A673 (cell line): ENCODE data around the gene PAEP. TPM values are rescaled to one million over a fixed set of nuclear protein-coding genes. Genes with fewer than 3 reads are reported as not detected.

Source experiments
- BruUV-seq: library from RNA; stranded (reverse); fragments of 400-500 nt; replicated peaks from 2 replicates; lab custom pipeline; 2021; lab: Mats Ljungman, UMichigan
- CTCF ChIA-PET: fragments of 300-600 bp; sonication (Branson Sonifier 250); formaldehyde crosslinking; loops from one replicate; lab custom pipeline; 2022; ENCODE audit warnings: antibody characterized with exemption; lab: Charles Lee
- POLR2A ChIA-PET: fragments of 300-600 bp; sonication (Branson Sonifier 250); formaldehyde crosslinking; loops from one replicate; lab custom pipeline; 2022; ENCODE audit warnings: antibody characterized with exemption; ENCODE audit not compliant: low non-redundant PET; lab: Charles Lee
- DNase-seq: peaks from one replicate; pipeline ENCODE4 v3.0.0-alpha.2; 2015; ENCODE audit warnings: low spot score
- H3K27ac ChIP-seq: fragments of 200-600 bp; sonication (generic); 2 replicates; pipeline ENCODE4 v1.5.1; 2016; ENCODE audit warnings: mixed run types, low read depth, mild to moderate bottlenecking, mixed read lengths, antibody characterized with exemption, low read length; ENCODE audit not compliant: poor library complexity, severe bottlenecking
- H3K27me3 ChIP-seq: fragments of 200-600 bp; sonication (generic); replicated peaks from 2 replicates; pipeline ENCODE4 v1.6.1; 2017; ENCODE audit warnings: mixed run types, low read depth, mild to moderate bottlenecking, mixed read lengths, antibody characterized with exemption, low read length; ENCODE audit not compliant: insufficient read depth, poor library complexity
- H3K36me3 ChIP-seq: fragments of 200-600 bp; sonication (generic); 2 replicates; pipeline ENCODE4 v1.6.1; 2016; ENCODE audit warnings: mixed run types, mild to moderate bottlenecking, mixed read lengths, antibody characterized with exemption, low read length; ENCODE audit not compliant: insufficient read depth, poor library complexity, severe bottlenecking
- H3K4me1 ChIP-seq: fragments of 200-600 bp; sonication (generic); 2 replicates; pipeline ENCODE4 v1.6.1; 2017; ENCODE audit warnings: mixed run types, mild to moderate bottlenecking, mixed read lengths, antibody characterized with exemption, low read length; ENCODE audit not compliant: insufficient read depth, poor library complexity, severe bottlenecking
- H3K4me3 ChIP-seq: fragments of 200-600 bp; sonication (generic); 2 replicates; pipeline ENCODE4 v1.5.1; 2016; ENCODE audit warnings: low read depth, mixed run types, mild to moderate bottlenecking, mixed read lengths, low read length; ENCODE audit not compliant: poor library complexity, severe bottlenecking
- H3K9me3 ChIP-seq: fragments of 200-600 bp; sonication (generic); 2 replicates; pipeline ENCODE4 v1.6.1; 2016; ENCODE audit warnings: mixed run types, low read depth, mild to moderate bottlenecking, mixed read lengths, antibody characterized with exemption, low read length; ENCODE audit not compliant: poor library complexity, severe bottlenecking
- EZH2 ChIP-seq: fragments of 200-600 bp; sonication (generic); IDR thresholded peaks from 2 replicates; pipeline ENCODE4 v1.6.1; 2017; ENCODE audit warnings: borderline replicate concordance, low read depth, mild to moderate bottlenecking, mixed read lengths, antibody characterized with exemption, low read length; ENCODE audit not compliant: poor library complexity, severe bottlenecking
- intact Hi-C: fragments of 100-400 bp; cut with micrococcal nuclease; formaldehyde crosslinking; loops from one replicate; pipeline ENCODE4 v1.10.0; 2022; ENCODE audit not compliant: unreplicated experiment
- total RNA-seq: library from RNA; stranded (reverse); gene quantifications from 2 replicates; pipeline ENCODE4 v1.2.3, GENCODE V29; 2021
- TF ChIP-seq, protein P1 (sequence below): fragments of 300-800, 200-600 bp; sonication (generic); conservative IDR thresholded peaks from 2 replicates; pipeline ENCODE4 v1.5.1; 2017; ENCODE audit warnings: low read depth, mild to moderate bottlenecking, antibody characterized with exemption, low read length, moderate library complexity, mixed read lengths

PAEP gene
- total RNA-seq, 1 experiment from 2014 or later, result not detected

DNA sequence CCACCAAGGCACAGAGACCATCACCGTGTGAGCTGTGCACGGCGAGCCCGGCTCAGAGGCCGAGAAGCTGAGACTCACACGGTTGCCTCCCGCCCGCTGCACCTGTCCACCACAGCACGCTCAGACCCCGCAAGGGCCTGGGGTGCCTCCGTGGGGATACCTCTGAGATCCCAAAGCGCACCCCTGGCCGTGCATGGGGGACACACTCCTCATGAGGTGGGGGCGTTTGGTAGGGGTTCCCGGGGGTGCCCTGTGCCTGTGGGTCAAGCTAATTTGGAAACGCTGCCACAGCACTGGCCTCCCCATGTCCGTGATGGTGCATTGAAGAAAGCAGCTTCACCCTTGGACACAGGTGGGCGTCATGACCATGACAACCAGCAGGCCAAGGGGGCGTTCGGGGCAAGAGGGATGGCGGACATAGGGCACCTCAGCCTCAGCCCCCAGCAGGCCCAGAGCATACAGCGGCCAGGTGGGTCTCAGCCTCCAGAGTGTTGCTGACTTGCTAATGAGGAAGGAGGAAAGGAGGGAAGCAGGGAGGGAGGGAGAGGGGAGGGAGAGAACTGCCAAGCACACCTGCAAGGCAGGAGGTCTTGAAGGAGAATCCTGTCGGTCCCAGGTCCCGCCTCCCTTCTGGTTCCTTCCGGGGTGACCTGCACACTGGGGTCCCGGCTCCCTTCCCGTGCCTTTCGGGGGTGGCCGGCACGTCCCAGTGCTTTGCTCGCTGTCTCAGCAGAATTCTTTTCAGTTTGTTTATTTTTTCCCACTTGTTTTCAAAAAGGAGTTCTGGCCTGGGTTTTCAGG is 43.1 kb downstream of the PAEP start:
- POLR2A ChIA-PET, result no interaction called here
- no peaks in the 10 kb centered on the region for H3K36me3 ChIP-seq
- no peak overlapping the region for H3K4me3 ChIP-seq
- intact Hi-C loops, result loop anchor here (5.0 kb wide), 1 partner anchor 678 kb away; no protein-coding TSS in a partner anchor
- TF ChIP-seq EZH2, result no peak
- TF ChIP-seq, protein P1, sequence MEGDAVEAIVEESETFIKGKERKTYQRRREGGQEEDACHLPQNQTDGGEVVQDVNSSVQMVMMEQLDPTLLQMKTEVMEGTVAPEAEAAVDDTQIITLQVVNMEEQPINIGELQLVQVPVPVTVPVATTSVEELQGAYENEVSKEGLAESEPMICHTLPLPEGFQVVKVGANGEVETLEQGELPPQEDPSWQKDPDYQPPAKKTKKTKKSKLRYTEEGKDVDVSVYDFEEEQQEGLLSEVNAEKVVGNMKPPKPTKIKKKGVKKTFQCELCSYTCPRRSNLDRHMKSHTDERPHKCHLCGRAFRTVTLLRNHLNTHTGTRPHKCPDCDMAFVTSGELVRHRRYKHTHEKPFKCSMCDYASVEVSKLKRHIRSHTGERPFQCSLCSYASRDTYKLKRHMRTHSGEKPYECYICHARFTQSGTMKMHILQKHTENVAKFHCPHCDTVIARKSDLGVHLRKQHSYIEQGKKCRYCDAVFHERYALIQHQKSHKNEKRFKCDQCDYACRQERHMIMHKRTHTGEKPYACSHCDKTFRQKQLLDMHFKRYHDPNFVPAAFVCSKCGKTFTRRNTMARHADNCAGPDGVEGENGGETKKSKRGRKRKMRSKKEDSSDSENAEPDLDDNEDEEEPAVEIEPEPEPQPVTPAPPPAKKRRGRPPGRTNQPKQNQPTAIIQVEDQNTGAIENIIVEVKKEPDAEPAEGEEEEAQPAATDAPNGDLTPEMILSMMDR, result no peak
- H3K9me3 ChIP-seq, result no peaks in the 10 kb centered on the region
- BruUV-seq, result no TSS peak
- no peak overlapping the region for H3K27ac ChIP-seq
- DNase-seq, result no peak
- H3K27me3 ChIP-seq, result no peaks in the 10 kb centered on the region
- no peaks in the 10 kb centered on the region for H3K4me1 ChIP-seq
- CTCF ChIA-PET, result no interaction called here

DNA sequence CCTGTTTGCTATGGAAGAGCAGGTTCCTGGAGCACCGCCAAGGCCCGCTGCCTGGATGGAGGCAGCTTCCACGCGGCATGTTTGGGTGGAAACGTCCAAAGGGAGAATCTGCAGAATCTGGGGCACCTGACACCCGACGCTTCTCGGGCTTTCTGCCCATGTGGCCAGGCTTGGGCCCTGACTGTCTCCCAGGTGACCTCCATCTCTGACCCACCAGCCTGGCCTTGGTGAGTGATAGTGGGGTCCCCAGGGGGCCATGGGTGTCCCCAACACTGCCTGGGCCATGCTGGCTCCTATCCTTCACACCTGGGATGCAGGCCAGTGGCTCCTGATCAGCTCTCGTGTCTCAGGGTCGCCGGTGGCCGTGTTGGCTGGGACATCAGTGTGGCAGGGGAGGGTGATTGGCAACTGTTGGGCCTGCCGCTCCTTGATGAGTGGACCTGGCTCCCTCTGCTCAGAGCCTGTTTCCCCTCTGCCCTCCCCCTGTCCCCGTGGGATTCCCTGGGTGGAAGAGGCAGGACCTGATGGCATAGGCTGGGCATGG is 43.8 kb downstream of the PAEP start:
- Histone ChIP-seq H3K36me3 (no peaks in the 10 kb centered on the region), H3K27me3 (no peaks in the 10 kb centered on the region), H3K4me1 (no peaks in the 10 kb centered on the region), H3K9me3 (no peaks in the 10 kb centered on the region), H3K27ac (no peak overlapping the region), H3K4me3 (no peak overlapping the region)
- DNase-seq, result no peak
- no peak for TF ChIP-seq EZH2
- TF ChIP-seq, protein P1, result no peak
- CTCF ChIA-PET, result no interaction called here
- intact Hi-C loops, result no loop called here
- no TSS peak for BruUV-seq
- POLR2A ChIA-PET, result no interaction called here

DNA sequence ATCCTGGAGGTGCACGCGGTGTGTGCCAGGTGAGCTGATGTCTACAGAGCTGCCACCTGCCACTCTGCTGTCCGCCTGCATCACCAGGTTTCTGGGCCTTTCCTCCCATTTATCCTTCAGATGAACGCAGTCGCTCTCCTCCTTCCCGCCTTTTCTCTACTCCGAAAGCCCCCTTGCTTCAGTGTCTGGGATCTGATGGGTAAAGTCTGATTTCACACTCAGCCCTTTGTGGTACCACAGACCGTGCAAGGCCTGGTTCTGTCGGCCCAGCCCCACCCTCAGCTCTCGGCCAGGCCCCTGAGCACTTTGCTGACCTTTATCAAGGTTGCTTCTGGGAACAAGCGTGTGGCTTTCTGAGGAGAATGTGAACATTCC is 45.3 kb downstream of the PAEP start:
- ChIA-PET CTCF (no interaction called here), POLR2A (no interaction called here)
- H3K36me3 ChIP-seq, result no peaks in the 10 kb centered on the region
- no peak overlapping the region for H3K4me3 ChIP-seq
- no peaks in the 10 kb centered on the region for H3K4me1 ChIP-seq
- DNase-seq, result no peak
- intact Hi-C loops, result no loop called here
- H3K27ac ChIP-seq, result no peak overlapping the region
- BruUV-seq, result no TSS peak
- H3K27me3 ChIP-seq, result no peaks in the 10 kb centered on the region
- H3K9me3 ChIP-seq, result no peaks in the 10 kb centered on the region
- no peak for TF ChIP-seq EZH2
- TF ChIP-seq, protein P1, result no peak
